ENCODE data around the gene FAM83F. TPM values are rescaled to one million over a fixed set of nuclear protein-coding genes. Genes with fewer than 3 reads are reported as not detected.

FAM83F gene
- total RNA-seq, 1 experiment from 2014 or later = 21.0 TPM

GRCh38 chr22:39953101-39953500 lies 41.7 kb upstream of the FAM83F start:
- Mint-ChIP-seq H3K9me3 (ENCODE audit: low read depth, unreplicated experiment) (no peaks in the 10 kb centered on the region), H3K4me1 (ENCODE audit: low read depth, unreplicated experiment) (peaks cover 7% of the 10 kb centered on the region), H3K27ac (ENCODE audit: unreplicated experiment) (no peak overlapping the region), H3K4me3 (ENCODE audit: low read depth, unreplicated experiment) (no peak overlapping the region), H3K36me3 (ENCODE audit: insufficient read depth, unreplicated experiment) (no peaks in the 10 kb centered on the region), H3K27me3 (ENCODE audit: unreplicated experiment) (peaks cover 30% of the 10 kb centered on the region)
- no TSS peak for BruUV-seq (replicated peaks)
- intact Hi-C loops (cut with micrococcal nuclease; ENCODE audit: unreplicated experiment) = no loop called here
- CTCF ChIA-PET = interaction anchor here (0.7 to 1.5 kb wide), 6 partner anchors 20 to 72 kb away, joined by 3 to 5 read pairs (median 3); no protein-coding TSS in a partner anchor
- no peak for DNase-seq
- TF ChIP-seq CTCF (IDR thresholded peaks at IDR 0.05; ENCODE audit: unreplicated experiment) = no peak

GRCh38 chr22:39954584-39955055 lies 40.1 kb upstream of the FAM83F start:
- peaks cover 5% of the 10 kb centered on the region for H3K4me1 Mint-ChIP-seq (ENCODE audit: low read depth, unreplicated experiment)
- intact Hi-C loops (cut with micrococcal nuclease; ENCODE audit: unreplicated experiment) = no loop called here
- no TSS peak for BruUV-seq (replicated peaks)
- peak; percentile 25 for DNase-seq
- TF ChIP-seq CTCF (IDR thresholded peaks at IDR 0.05; ENCODE audit: unreplicated experiment) = no peak
- peaks cover 5% of the 10 kb centered on the region for H3K36me3 Mint-ChIP-seq (ENCODE audit: insufficient read depth, unreplicated experiment)
- no peaks in the 10 kb centered on the region for H3K9me3 Mint-ChIP-seq (ENCODE audit: low read depth, unreplicated experiment)
- CTCF ChIA-PET = no interaction called here
- no peak overlapping the region for H3K27ac Mint-ChIP-seq (ENCODE audit: unreplicated experiment)
- peaks cover 30% of the 10 kb centered on the region for H3K27me3 Mint-ChIP-seq (ENCODE audit: unreplicated experiment)
- H3K4me3 Mint-ChIP-seq (ENCODE audit: low read depth, unreplicated experiment) = no peak overlapping the region

GRCh38 chr22:39955675-39956074 lies 39.1 kb upstream of the FAM83F start:
- H3K27ac Mint-ChIP-seq (ENCODE audit: unreplicated experiment) = no peak overlapping the region
- no peak for TF ChIP-seq CTCF (IDR thresholded peaks at IDR 0.05; ENCODE audit: unreplicated experiment)
- no peak overlapping the region for H3K4me3 Mint-ChIP-seq (ENCODE audit: low read depth, unreplicated experiment)
- intact Hi-C loops (cut with micrococcal nuclease; ENCODE audit: unreplicated experiment) = no loop called here
- DNase-seq = no peak
- CTCF ChIA-PET = no interaction called here
- H3K4me1 Mint-ChIP-seq (ENCODE audit: low read depth, unreplicated experiment) = peaks cover 12% of the 10 kb centered on the region
- no TSS peak for BruUV-seq (replicated peaks)
- peaks cover 34% of the 10 kb centered on the region for H3K27me3 Mint-ChIP-seq (ENCODE audit: unreplicated experiment)
- no peaks in the 10 kb centered on the region for H3K9me3 Mint-ChIP-seq (ENCODE audit: low read depth, unreplicated experiment)
- peaks cover 5% of the 10 kb centered on the region for H3K36me3 Mint-ChIP-seq (ENCODE audit: insufficient read depth, unreplicated experiment)

GRCh38 chr22:39956932-39957664 lies 37.7 kb upstream of the FAM83F start:
- CTCF ChIA-PET = interaction anchor here (0.6 kb wide), 1 partner anchor 365 kb away, joined by 3 read pairs; no protein-coding TSS in a partner anchor
- H3K36me3 Mint-ChIP-seq (ENCODE audit: insufficient read depth, unreplicated experiment) = peaks cover 5% of the 10 kb centered on the region
- H3K27me3 Mint-ChIP-seq (ENCODE audit: unreplicated experiment) = peaks cover 44% of the 10 kb centered on the region
- TF ChIP-seq CTCF (IDR thresholded peaks at IDR 0.05; ENCODE audit: unreplicated experiment) = no peak
- no peak for DNase-seq
- no TSS peak for BruUV-seq (replicated peaks)
- peaks cover 12% of the 10 kb centered on the region for H3K4me1 Mint-ChIP-seq (ENCODE audit: low read depth, unreplicated experiment)
- no peaks in the 10 kb centered on the region for H3K9me3 Mint-ChIP-seq (ENCODE audit: low read depth, unreplicated experiment)
- no peak overlapping the region for H3K4me3 Mint-ChIP-seq (ENCODE audit: low read depth, unreplicated experiment)
- H3K27ac Mint-ChIP-seq (ENCODE audit: unreplicated experiment) = no peak overlapping the region
- intact Hi-C loops (cut with micrococcal nuclease; ENCODE audit: unreplicated experiment) = no loop called here

Data from Calu3 (cell line).